ENCODE data around the gene ABTB2.

GRCh38 chr11:34201129-34201528, 156.7 kb downstream of the ABTB2 start:
- TF ChIP-seq CTCF (conservative IDR thresholded peaks at IDR 0.05 in 1 of 2, IDR thresholded peaks at IDR 0.05 in 1 of 2; ENCODE audit: low read depth in 1 of 2, low read length in 2 of 2): no peak
- no peak for TF ChIP-seq EZH2 (IDR thresholded peaks at IDR 0.05; ENCODE audit: low read length, missing control alignments)
